Transverse colon (tissue), 3 donors: ENCODE data around the gene HMG20A.

Experiments
- EP300 ChIP-seq: sonication (generic); formaldehyde crosslinking; IDR thresholded peaks from one replicate; pipeline ENCODE4 v1.6.1; 2017; ENCODE audit warnings: antibody characterized with exemption, low read depth
- TF ChIP-seq, protein P1 (sequence below), 5 experiments: fragments of 200-600 bp in 3 of 5; fragments of 450-650 bp in 2 of 5; sonication (generic) in 3 of 5; IDR thresholded peaks; 1 replicate in 2 of 5; 2 replicates in 3 of 5; pipeline ENCODE4 v1.5.1; 2016 to 2017; ENCODE audit warnings: antibody characterized with exemption in 5 of 5, inconsistent platforms in 3 of 5, mild to moderate bottlenecking in 2 of 5, moderate library complexity in 1 of 5

DNA sequence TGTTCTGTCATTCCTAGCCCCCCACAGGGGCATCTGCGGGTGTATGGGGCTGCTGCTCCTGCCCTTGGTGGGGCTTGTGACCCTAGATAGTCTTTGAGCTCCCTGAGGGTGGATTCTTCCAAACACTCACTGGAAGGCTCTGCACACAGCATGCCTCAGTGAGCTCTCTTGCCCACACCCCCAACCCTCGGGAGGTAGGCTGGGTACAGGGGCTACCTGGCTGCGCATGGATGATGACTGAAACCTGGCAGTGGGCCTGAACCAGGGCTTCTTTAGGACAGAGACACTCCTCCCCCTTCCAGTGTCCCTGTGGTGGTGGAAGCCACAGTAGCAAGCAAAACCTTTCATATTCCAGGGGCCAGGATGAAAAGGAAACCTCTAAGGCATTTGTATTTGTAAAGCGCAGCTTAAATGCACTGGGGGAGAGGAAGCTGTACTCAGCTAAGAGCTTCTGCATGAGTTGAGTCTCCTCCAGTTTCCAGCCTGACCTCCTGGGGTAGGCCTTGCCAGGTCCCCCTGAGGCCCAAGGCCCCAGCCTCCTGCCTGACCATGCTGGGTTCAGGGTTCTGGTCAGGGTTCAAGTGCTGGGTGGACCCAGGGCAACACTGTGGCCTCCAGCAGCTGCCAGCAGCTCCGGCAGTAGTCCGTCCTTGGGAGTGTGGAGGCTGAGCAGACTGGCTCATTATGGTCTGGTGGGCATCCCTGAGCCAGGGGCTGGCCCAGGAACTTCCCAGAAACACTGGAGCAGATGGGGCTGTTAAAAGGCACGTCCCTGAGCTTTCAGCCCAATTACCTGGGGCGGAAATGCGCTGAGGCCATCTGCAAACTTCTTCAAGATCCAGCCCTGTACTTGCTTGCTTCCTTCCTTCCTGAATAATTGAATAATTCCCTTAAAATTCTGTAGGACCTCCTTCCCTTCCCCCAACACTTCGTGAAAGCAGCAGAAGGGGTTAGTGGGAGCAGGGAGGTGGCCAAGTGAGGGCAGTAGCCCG, 89.7 kb downstream of the HMG20A start:
- TF ChIP-seq, protein P1, sequence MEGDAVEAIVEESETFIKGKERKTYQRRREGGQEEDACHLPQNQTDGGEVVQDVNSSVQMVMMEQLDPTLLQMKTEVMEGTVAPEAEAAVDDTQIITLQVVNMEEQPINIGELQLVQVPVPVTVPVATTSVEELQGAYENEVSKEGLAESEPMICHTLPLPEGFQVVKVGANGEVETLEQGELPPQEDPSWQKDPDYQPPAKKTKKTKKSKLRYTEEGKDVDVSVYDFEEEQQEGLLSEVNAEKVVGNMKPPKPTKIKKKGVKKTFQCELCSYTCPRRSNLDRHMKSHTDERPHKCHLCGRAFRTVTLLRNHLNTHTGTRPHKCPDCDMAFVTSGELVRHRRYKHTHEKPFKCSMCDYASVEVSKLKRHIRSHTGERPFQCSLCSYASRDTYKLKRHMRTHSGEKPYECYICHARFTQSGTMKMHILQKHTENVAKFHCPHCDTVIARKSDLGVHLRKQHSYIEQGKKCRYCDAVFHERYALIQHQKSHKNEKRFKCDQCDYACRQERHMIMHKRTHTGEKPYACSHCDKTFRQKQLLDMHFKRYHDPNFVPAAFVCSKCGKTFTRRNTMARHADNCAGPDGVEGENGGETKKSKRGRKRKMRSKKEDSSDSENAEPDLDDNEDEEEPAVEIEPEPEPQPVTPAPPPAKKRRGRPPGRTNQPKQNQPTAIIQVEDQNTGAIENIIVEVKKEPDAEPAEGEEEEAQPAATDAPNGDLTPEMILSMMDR (IDR thresholded peaks at IDR 0.05): no peak
- TF ChIP-seq EP300: no peak
